K562 (cell line): Measurements from ENCODE around the gene ERAP2. TPM values are rescaled to one million over a fixed set of nuclear protein-coding genes. Genes with fewer than 3 reads are reported as not detected.

Source experiments
- ATAC-seq: fragments of 200-7000 bp; cut with Tn5 transposase; 3 replicates; pipeline ENCODE4 v1.9.1; 2020; ENCODE audit warnings: moderate library complexity
- BruUV-seq: library from RNA; stranded (reverse); fragments of 400-500 nt; replicated peaks from 2 replicates; lab custom pipeline; 2021; lab: Mats Ljungman, UMichigan
- CTCF ChIA-PET: fragments of 300-600 bp; formaldehyde crosslinking; extraction: SDS; loops from one replicate; lab custom pipeline; 2021; ENCODE audit warnings: low intra/inter-chr PET ratio; lab: Yijun Ruan, JAX
- POLR2A ChIA-PET: fragments of 300-600, 350-650 bp; sonication (Branson Sonifier 250); formaldehyde crosslinking; extraction: SDS; loops from one replicate; lab custom pipeline; 2021; ENCODE audit warnings: antibody characterized with exemption, inconsistent platforms; lab: Yijun Ruan, JAX
- DNase-seq, 4 experiments: peaks; one replicate each; pipeline versions ENCODE4 v3.0.0 to v3.0.0-alpha.2; 2011 to 2018; ENCODE audit warnings: low spot score in 3 of 4, mixed read lengths in 3 of 4; ENCODE audit errors: extremely low read depth in 1 of 4
- FAIRE-seq: peaks from 2 replicates; lab custom pipeline; 2011; peaks lifted over from hg19 to GRCh38; lab: Jason Lieb, UNC
- H2AFZ ChIP-seq: 2 replicates; pipeline ENCODE4 v1.6.0; 2011; ENCODE audit warnings: low read depth, low read length, control low read depth, inconsistent platforms
- H3K27ac ChIP-seq: fragments of 200-600 bp; 3 replicates; pipeline ENCODE4 v1.8.0; 2011; ENCODE audit warnings: low read depth, mild to moderate bottlenecking, control low read depth, inconsistent platforms, low read length, moderate library complexity, mixed read lengths; ENCODE audit errors: extremely low read depth
- H3K27me3 ChIP-seq, 2 experiments: fragments of 300-600 bp in 1 of 2; 2 replicates in 1 of 2; 3 replicates in 1 of 2; pipeline versions ENCODE4 v1.6.0 to v1.8.0; 2011; ENCODE audit warnings: inconsistent platforms in 2 of 2, low read length in 2 of 2, mild to moderate bottlenecking in 1 of 2, mixed read lengths in 1 of 2, moderate library complexity in 1 of 2; ENCODE audit not compliant: control insufficient read depth in 2 of 2, insufficient read depth in 2 of 2
- H3K36me3 ChIP-seq: fragments of 300-600 bp; 3 replicates; pipeline ENCODE4 v1.8.0; 2011; ENCODE audit warnings: mild to moderate bottlenecking, low read length, inconsistent platforms; ENCODE audit not compliant: control insufficient read depth, insufficient read depth
- H3K4me1 ChIP-seq, 2 experiments: fragments of 200-600 bp in 1 of 2; replicated peaks in 1 of 2; 2 replicates in 1 of 2; 3 replicates in 1 of 2; pipeline versions ENCODE4 v1.5.1 to v1.8.0; 2011; ENCODE audit warnings: inconsistent platforms in 2 of 2, low read length in 2 of 2, mild to moderate bottlenecking in 1 of 2, mixed read lengths in 1 of 2, moderate library complexity in 1 of 2; ENCODE audit not compliant: control insufficient read depth in 2 of 2, insufficient read depth in 2 of 2
- H3K4me2 ChIP-seq: 2 replicates; pipeline ENCODE4 v1.6.1; 2011; ENCODE audit warnings: low read length, control low read depth, inconsistent platforms, mixed read lengths; ENCODE audit not compliant: insufficient read depth
- H3K4me3 ChIP-seq: fragments of 200-600 bp; sonication (generic), shearing (Covaris generic); 2 replicates; pipeline ENCODE4 v1.5.1; 2016; ENCODE audit warnings: control low read depth, inconsistent platforms
- H3K79me2 ChIP-seq: fragments of 200-600 bp; 3 replicates; pipeline ENCODE4 v1.8.0; 2011; ENCODE audit warnings: low read length, inconsistent platforms; ENCODE audit not compliant: control insufficient read depth, insufficient read depth
- H3K9ac ChIP-seq, 2 experiments: 2 replicates each; pipeline versions ENCODE4 v1.6.0 to v1.6.1; 2011; ENCODE audit warnings: low read depth in 2 of 2, low read length in 2 of 2, control low read depth in 1 of 2, inconsistent platforms in 1 of 2, mild to moderate bottlenecking in 1 of 2, mixed read lengths in 1 of 2; ENCODE audit not compliant: insufficient read depth in 1 of 2
- H3K9me1 ChIP-seq: one replicate; pipeline ENCODE4 v1.6.0; 2011; ENCODE audit warnings: inconsistent platforms, mild to moderate bottlenecking, low read length, moderate library complexity; ENCODE audit not compliant: control insufficient read depth, insufficient read depth
- H3K9me3 ChIP-seq: replicated peaks from 2 replicates; pipeline ENCODE4 v1.5.1; 2011; ENCODE audit warnings: low read depth, low read length, inconsistent platforms; ENCODE audit not compliant: control insufficient read depth, insufficient read depth
- H4K20me1 ChIP-seq: replicated peaks from 2 replicates; pipeline ENCODE4 v1.6.1; 2011; ENCODE audit warnings: low read length, inconsistent platforms, mixed read lengths; ENCODE audit not compliant: control insufficient read depth, insufficient read depth
- CBX1 ChIP-seq: sonication (generic); IDR thresholded peaks from 2 replicates; pipeline ENCODE4 v1.6.1; 2016; ENCODE audit warnings: antibody characterized with exemption, low read depth, mild to moderate bottlenecking
- FOXK2 ChIP-seq, 2 experiments: fragments of 450-650 bp; IDR thresholded peaks in 1 of 2; conservative IDR thresholded peaks in 1 of 2; 2 replicates each; pipeline ENCODE4 v1.6.1; 2016; ENCODE audit warnings: low read depth in 2 of 2, mild to moderate bottlenecking in 1 of 2
- HDAC8 ChIP-seq: fragments of 450-650 bp; IDR thresholded peaks from 2 replicates; pipeline ENCODE4 v1.6.1; 2016; ENCODE audit warnings: mild to moderate bottlenecking, missing genetic modification characterization, moderate library complexity, missing compliant biosample characterization
- HIVEP1 ChIP-seq: fragments of 250-450 bp; sonication (Bioruptor Pico); IDR thresholded peaks from 2 replicates; pipeline ENCODE4 v1.4.0; 2020; ENCODE audit warnings: mild to moderate bottlenecking
- ZNF764 ChIP-seq: fragments of 250-450 bp; sonication (Bioruptor Pico); IDR thresholded peaks from 2 replicates; pipeline ENCODE4 v1.4.0; 2020; ENCODE audit warnings: low read depth, mild to moderate bottlenecking, moderate library complexity
- WGBS: fragments of 100-300 bp; shearing (Covaris generic); methylation state at CpG from one replicate; pipeline ENCODE4 v1.1.6; 2016; ENCODE audit warnings: low coverage, mixed read lengths; ENCODE audit not compliant: insufficient coverage; ENCODE audit errors: missing lambda C conversion rate; 5-methylcytosine and 5-hydroxymethylcytosine counted together
- in situ Hi-C: fragments of 300-500 bp; cut with MboI; formaldehyde crosslinking; loops from 4 replicates; pipeline ENCODE4 v1.15.0; 2018; ENCODE audit warnings: inconsistent platforms, mixed read lengths
- intact Hi-C: fragments of 100-400 bp; cut with micrococcal nuclease; formaldehyde crosslinking; loops from 2 replicates; pipeline ENCODE4 v1.14.2; 2022
- polyA plus RNA-seq, 8 experiments: library from polyadenylated mRNA; depleted of rRNA in 4 of 8; stranded (reverse) in 5 of 8; unstranded in 3 of 8; fragments of >200 nt; fragmentation: Nextera tagmentation in 2 of 8; fragmentation: Illumina TruSeq in 1 of 8; extraction: Ambion mirVana in 2 of 8; extraction: Trizol in 1 of 8; gene quantifications; 2 replicates each; pipeline versions ENCODE4 v1.2.1 to v1.2.3, GENCODE V29; 2011 to 2014; ENCODE audit warnings: inconsistent platforms in 1 of 8, missing spikeins in 1 of 8
- total RNA-seq, 7 experiments: library from RNA; depleted of rRNA in 6 of 7; stranded (reverse); fragments of >200 nt in 6 of 7; fragmentation: Illumina TruSeq in 2 of 7; extraction: Trizol in 2 of 7; gene quantifications; 2 replicates each; pipeline versions ENCODE4 v1.2.1 to v1.2.3, GENCODE V29; 2011 to 2021; ENCODE audit warnings: low replicate concordance in 1 of 7
- TF ChIP-seq, protein P1 (sequence below): fragments of 250-450 bp; sonication (Bioruptor Pico); IDR thresholded peaks from 2 replicates; pipeline ENCODE4 v1.8.0; 2022; ENCODE audit warnings: moderate library complexity, mild to moderate bottlenecking, inconsistent platforms
- TF ChIP-seq, protein P2 (sequence below): fragments of 450-650 bp; formaldehyde crosslinking; IDR thresholded peaks from 2 replicates; pipeline ENCODE4 v1.4.0; 2022; ENCODE audit warnings: missing genetic modification characterization
- TF ChIP-seq, protein P3 (sequence below): sonication (generic); formaldehyde crosslinking; IDR thresholded peaks from 2 replicates; pipeline ENCODE4 v1.8.0; 2022; ENCODE audit warnings: mild to moderate bottlenecking, missing genetic modification reagents
- TF ChIP-seq, protein P4 (sequence below): sonication (generic); formaldehyde crosslinking; IDR thresholded peaks from 2 replicates; pipeline ENCODE4 v1.8.1; 2022; ENCODE audit warnings: missing genetic modification reagents
- TF ChIP-seq, protein P5 (sequence below), 2 experiments: fragments of 450-650 bp in 1 of 2; sonication (generic) in 1 of 2; formaldehyde crosslinking in 1 of 2; IDR thresholded peaks in 1 of 2; conservative IDR thresholded peaks in 1 of 2; 2 replicates each; pipeline versions ENCODE4 v1.6.1 to v1.8.1; 2016 to 2023; ENCODE audit warnings: mild to moderate bottlenecking in 2 of 2, moderate library complexity in 2 of 2, inconsistent platforms in 1 of 2, missing genetic modification reagents in 1 of 2

The ERAP2 gene
- total and polyA plus RNA-seq, 9 of the 15 experiments (the other 6 are each of a cell fraction or from before 2014, with no cell fraction given) = 0.93 to 4.0 (median 2.1) TPM

DNA sequence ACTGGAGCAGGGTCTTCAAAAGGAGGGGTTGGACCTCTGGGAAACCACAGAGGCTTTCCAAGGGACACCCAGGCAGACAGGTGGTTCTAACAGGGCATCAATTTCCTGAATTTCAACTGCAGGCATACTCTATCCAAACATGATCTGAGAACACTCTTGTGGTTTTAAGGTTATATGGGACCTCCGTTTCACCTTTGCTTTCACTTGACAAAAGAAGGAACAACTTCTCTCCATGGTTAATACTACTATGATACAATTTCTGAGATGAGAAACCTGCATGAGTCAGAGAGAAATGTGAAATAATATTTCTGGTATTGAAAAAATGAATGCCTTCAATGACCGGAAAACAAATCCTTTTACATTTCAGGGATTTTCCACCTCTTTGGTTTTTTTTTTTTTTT lies 40.5 kb upstream of the ERAP2 start (continued):
- TF ChIP-seq, protein P1, sequence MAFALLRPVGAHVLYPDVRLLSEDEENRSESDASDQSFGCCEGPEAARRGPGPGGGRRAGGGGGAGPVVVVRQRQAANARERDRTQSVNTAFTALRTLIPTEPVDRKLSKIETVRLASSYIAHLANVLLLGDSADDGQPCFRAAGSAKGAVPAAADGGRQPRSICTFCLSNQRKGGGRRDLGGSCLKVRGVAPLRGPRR (CRISPR knock-in tag) = no peak

DNA sequence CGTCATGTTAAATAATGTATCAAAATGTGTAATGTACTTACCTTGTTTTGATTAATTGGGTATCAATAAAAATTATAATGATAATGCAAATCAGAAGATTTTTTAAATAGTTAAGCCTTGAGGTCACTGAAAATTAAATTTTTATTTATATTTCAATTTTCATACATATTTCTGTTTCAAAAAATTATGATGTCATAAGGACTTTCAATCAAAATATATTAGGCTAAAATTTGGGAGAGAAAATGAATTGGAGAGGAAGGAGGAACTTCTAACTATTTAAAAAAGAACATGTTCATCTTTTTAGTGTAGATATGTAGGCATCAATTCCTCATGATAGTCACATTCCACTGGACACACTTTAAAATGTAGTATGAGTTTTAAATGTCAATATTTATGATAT lies 39.5 kb upstream of the ERAP2 start:
- CTCF ChIA-PET = no interaction called here
- Histone ChIP-seq H3K36me3 (no peaks in the 10 kb centered on the region), H3K9me3 (no peaks in the 10 kb centered on the region), H3K27me3 (no peaks in the 10 kb centered on the region), H3K9ac (no peak overlapping the region), H2AFZ (no peak overlapping the region), H4K20me1 (no peaks in the 10 kb centered on the region), H3K27ac (no peak overlapping the region), H3K4me2 (no peak overlapping the region), H3K4me3 (no peak overlapping the region), H3K9me1 (no peaks in the 10 kb centered on the region), H3K79me2 (no peaks in the 10 kb centered on the region), H3K4me1 (peaks cover 0 to 3% of the 10 kb centered on the region in 2 experiments; a peak in 2 of 5 replicates)
- WGBS = 95% methylated on average over 1 of the region's 1 CpG
- no TSS peak for BruUV-seq
- intact Hi-C loops (no loop called here), in situ Hi-C loops (no loop called here)
- FAIRE-seq (no peak), ATAC-seq (no peak), DNase-seq (no peak)
- POLR2A ChIA-PET = no interaction called here
- TF ChIP-seq, protein P2, sequence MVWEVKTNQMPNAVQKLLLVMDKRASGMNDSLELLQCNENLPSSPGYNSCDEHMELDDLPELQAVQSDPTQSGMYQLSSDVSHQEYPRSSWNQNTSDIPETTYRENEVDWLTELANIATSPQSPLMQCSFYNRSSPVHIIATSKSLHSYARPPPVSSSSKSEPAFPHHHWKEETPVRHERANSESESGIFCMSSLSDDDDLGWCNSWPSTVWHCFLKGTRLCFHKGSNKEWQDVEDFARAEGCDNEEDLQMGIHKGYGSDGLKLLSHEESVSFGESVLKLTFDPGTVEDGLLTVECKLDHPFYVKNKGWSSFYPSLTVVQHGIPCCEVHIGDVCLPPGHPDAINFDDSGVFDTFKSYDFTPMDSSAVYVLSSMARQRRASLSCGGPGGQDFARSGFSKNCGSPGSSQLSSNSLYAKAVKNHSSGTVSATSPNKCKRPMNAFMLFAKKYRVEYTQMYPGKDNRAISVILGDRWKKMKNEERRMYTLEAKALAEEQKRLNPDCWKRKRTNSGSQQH (CRISPR knock-in tag) = no peak
- TF ChIP-seq HDAC8 (tag) = no peak
- no peak for TF ChIP-seq CBX1
- TF ChIP-seq, protein P3, sequence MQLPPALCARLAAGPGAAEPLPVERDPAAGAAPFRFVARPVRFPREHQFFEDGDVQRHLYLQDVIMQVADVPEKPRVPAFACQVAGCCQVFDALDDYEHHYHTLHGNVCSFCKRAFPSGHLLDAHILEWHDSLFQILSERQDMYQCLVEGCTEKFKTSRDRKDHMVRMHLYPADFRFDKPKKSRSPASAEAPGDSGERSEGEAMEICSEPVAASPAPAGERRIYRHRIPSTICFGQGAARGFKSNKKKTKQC (CRISPR knock-in tag) = no peak
- TF ChIP-seq, protein P4, sequence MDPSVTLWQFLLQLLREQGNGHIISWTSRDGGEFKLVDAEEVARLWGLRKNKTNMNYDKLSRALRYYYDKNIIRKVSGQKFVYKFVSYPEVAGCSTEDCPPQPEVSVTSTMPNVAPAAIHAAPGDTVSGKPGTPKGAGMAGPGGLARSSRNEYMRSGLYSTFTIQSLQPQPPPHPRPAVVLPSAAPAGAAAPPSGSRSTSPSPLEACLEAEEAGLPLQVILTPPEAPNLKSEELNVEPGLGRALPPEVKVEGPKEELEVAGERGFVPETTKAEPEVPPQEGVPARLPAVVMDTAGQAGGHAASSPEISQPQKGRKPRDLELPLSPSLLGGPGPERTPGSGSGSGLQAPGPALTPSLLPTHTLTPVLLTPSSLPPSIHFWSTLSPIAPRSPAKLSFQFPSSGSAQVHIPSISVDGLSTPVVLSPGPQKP = no peak
- TF ChIP-seq ZNF764 (CRISPR knock-in tag) = no peak
- no peak for TF ChIP-seq FOXK2 (conservative IDR thresholded peaks at IDR 0.05 in 1 of 2, IDR thresholded peaks at IDR 0.05 in 1 of 2; ENCODE audit: low read depth in 2 of 2)
- no peak for TF ChIP-seq HIVEP1 (CRISPR knock-in tag)
- TF ChIP-seq, protein P5, sequence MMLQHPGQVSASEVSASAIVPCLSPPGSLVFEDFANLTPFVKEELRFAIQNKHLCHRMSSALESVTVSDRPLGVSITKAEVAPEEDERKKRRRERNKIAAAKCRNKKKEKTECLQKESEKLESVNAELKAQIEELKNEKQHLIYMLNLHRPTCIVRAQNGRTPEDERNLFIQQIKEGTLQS (IDR thresholded peaks at IDR 0.05) = no peak
- TF ChIP-seq, protein P5 (CRISPR knock-in tag; conservative IDR thresholded peaks at IDR 0.05) = no peak
